NCI-H2171 (cell line): ENCODE data around the gene TUSC2.

Source experiments
- DNase-seq: peaks from one replicate; lab custom pipeline; 2025; lab: John Stamatoyannopoulos, UW

The TUSC2 gene, protein sequence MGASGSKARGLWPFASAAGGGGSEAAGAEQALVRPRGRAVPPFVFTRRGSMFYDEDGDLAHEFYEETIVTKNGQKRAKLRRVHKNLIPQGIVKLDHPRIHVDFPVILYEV

GRCh38 chr3:50327943-50328691, at the start of gene TUSC2:
TUSC2 (minus strand) TSS chr3:50328223; CDS start chr3:50328099, 124 bp downstream.
- DNase-seq, result peak; percentile 87

DNA sequence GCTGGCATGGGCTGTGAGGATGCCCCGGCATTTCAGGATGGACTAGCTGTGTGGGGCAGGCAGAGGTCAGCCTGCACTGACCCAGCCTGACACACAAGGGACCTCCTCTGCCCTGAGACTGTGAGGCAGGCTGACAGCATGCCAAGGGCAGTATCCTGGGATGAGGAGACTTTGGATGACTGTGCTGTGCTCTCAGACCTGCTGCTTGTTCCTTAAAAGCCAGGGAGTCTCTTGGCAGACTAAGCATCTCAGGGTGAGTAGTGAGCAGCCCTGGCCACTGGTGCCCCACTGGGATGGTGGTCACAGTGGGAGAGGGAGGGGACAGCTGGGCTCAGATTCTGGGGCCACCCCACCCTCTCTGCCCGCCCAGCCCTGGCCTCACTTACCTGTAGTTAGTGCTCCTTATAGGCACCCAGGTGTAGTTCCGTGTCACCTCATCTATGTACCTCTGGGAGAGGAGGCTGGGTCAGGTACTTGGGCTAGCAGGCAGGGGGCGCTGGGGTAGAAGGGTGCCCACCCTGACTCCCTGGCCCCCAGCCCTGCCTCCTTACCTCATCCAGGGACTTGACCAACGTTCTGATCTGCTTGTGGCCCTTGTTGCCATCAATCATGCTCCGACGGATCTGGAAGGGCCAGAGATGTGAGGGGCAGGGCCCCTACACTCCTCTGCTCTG, 47.4 kb upstream of the TUSC2 start:
- no peak for DNase-seq

DNA sequence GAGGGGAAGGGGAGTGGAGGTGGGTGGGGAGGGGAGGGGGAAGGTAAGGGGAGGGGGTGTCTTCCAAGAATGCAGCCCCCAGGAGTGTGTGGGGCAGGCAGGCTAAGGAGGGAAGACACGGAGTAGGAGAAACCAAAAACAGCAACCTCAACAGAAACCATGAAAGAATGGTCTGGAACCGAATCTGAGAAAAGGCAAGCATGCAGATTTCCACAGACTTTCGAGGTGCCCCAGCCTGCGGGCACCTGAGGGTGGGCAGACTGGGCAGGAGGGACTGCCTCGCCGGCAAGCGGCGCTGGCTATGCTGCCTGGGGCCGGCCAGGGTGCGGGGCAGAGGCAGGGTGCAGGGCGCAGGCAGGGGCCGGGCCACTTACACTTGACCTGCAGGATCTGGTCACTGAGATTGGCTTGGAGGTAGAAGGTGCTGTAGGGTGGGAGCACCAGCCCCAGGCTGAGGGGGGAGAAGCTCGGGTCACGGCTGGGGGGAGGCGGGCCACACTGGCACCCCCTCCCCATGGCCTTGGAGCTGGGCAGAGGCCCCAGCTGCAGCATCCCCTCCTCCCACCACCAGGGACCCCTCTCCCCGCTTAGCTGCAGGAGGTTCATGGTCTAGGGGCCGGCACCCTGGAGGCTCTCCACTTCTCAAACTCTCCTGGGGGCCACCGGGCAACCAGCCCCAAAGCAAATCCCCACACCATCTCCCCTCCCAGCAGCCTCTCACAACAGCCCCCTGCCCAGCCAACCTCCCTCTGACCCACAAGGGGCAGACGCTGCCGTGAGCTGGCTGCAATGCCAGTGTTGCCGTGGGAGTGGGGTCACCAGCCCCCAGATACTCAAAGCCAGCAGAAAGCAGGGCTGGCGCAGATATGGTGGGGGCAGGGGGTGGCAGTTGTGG, 46.6 kb upstream of the TUSC2 start:
- DNase-seq, result no peak

- DNase-seq, result no peak
Measured at GRCh38 chr3:50373146-50374051, 45.4 kb upstream of the TUSC2 start.

DNA sequence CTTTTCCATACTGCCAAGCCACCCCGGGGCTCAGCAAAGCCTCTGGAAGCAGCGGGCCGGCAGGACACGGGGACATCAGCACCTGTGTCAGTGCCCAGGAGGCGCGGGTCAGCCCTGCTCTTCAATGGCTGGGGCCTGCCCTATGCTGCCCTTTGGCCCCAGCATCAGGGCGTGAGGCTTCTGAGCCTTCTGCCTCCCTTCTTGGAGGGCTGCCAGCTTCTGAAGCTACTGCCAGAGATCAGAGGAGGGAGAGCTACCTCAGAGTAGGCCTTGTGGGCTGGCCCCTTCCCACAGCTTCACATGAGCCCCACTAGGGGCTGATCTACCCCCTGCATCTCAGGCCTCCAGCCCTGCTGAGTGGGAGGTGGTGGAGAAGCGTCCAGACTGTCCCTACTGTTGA, 44.3 kb upstream of the TUSC2 start:
- DNase-seq, result no peak

DNA sequence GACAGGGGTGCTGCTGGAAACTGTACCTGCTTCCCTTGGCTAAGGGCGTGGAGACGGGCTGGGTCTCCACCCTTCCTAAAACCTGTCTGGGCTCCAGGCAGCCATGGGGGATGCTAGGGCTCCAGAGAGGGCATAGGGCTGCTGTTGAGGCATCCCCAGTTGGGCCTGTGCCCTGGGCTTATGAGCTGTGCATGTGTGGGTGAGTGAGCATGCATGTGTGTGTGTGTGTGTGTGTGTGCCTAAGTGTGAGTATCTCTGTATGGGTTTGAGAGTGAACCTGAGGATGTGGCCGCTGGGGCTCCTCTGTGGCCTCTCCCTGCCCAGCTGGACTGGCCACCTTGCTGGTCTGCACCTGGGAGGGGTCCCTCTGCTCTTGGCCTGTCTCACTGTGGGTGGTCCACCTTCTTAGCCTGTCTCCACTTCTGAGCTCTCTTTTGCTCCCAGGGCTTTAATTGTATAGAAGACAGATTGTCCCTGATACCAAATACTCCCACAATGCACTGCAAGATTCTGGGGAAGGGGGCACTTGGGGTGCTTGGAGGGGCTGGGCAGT, 43.2 kb upstream of the TUSC2 start:
- DNase-seq, result no peak

DNA sequence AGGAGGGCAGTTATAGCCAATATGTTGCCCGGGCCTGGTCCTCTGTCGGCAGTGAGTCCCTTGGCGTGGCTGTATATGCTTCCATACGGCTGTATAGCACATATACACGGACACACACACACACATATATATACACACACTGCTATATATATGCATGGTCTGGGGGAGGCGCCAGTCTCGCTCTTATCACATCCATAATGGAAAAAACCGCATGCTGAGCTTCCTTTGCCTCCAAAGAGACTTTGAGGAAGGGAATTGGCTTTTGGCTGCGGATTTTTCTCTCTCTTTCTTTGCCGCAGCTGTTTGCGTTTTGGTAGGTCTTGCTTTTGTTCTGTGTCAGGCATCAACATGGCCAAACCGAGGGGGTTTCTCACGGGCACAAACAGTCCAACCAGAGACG, 42.6 kb upstream of the TUSC2 start:
- no peak for DNase-seq

DNA sequence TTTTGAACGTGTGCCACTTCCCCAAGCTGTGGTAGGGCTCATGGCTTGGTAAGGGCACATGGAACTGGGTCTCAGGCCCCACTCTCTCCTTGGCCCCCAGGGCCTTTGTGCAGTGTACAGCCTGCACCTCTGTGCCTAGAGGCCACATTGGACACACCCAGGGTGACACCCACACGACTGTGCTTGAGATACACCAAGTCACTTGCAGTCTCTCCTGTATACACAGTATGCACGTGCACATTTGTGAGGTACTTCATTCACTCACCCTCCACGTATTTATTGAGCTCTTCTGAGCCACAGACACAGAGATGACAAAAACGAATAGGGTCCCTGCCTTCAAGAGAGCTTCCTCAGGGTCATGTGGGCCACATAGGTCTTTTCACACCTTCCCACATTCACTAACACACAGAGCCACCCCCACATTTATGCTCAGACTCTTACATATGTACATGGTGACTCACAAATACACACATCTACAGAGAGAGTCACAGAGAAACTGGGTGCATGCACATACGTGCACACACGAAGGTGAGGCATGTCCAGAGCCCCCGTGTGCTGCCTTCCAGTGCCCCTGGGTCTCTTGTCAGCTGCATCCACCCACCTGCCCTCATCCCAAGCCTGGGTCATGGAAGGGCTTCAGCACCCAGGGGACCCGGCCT, 41.1 kb upstream of the TUSC2 start:
- DNase-seq, result no peak

GRCh38 chr3:50365842-50366220, 37.8 kb upstream of the TUSC2 start:
- DNase-seq, result no peak

DNA sequence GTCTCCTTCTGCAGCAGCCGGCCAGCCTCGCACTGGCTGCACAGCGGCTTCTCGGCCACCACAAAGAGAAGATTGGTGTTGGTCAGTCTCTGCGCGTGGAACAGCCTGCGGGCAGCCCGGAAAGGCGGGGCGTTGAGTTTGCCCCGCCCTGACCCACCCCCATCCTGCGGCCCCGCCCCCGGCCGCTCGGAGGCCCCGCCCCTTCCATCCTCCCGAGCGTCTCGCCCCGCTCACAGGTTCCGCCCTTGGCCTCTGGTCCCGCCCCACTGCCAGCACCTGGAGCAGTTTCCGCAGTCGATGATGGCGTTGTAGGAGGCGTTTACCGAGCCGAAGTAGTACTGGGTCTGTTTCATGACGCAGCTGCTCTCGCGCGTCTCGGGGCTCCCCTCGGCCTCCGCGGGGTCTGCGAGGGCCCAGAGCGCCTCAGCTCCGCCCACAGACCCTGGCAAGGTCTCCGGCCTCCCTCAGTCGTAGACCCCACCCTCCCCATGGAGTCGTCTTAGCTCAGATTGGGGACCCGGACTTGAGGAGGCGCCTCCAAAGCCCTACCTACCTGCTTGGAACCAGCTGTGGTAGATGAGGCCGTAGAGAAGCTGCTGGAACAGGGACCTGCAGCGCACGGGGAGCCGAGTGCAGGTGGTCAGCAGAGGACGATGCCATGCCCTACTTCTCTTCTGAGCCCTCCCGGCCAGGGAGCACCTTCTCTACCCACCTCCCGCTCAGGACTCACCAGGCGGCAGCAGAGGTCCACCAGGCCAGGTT, 37.2 kb upstream of the TUSC2 start:
- DNase-seq, result no peak

DNA sequence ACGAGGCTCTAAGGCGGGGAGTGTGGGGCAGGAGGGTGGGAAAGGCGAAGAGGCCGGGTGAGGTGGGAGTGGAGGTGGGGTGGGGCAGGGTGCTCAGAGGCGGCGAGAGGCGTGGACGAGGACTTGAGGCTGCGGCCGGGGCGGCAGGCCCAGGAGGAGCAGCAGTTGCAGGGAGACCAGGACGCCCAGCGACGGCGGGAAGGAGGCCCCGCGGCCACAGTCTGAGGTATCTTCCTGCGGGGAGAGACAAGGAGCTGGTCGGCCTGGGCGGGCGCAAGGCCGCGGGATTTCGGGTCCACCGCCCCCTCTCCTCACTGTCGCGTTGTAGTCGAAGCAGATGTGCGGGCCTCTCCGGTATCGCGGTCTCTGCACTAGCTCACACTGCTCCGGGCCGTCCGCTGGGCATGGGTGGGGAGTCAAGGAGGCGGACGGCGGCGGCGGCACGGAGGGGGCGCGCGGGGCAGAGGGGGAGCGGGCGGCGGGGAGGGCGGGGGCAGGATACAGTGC, 36.6 kb upstream of the TUSC2 start:
- no peak for DNase-seq

DNA sequence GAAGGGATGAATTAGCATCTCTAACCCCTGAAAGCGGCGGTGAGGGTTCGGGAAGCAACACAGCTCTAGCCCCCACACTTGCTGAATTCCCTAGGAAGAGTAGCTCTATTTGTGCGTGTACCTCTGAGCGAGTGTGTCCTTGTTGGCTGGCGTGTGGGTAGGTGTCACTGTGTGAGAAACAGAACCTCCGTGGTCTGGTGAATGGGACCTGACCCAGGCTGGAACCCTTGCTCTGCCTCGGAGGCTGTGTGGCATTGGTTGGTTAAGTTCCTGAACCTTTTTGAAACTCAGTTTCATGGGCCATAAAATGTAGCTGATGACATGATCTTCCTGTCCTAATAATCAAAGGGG, 31.7 kb upstream of the TUSC2 start:
- DNase-seq, result no peak

DNA sequence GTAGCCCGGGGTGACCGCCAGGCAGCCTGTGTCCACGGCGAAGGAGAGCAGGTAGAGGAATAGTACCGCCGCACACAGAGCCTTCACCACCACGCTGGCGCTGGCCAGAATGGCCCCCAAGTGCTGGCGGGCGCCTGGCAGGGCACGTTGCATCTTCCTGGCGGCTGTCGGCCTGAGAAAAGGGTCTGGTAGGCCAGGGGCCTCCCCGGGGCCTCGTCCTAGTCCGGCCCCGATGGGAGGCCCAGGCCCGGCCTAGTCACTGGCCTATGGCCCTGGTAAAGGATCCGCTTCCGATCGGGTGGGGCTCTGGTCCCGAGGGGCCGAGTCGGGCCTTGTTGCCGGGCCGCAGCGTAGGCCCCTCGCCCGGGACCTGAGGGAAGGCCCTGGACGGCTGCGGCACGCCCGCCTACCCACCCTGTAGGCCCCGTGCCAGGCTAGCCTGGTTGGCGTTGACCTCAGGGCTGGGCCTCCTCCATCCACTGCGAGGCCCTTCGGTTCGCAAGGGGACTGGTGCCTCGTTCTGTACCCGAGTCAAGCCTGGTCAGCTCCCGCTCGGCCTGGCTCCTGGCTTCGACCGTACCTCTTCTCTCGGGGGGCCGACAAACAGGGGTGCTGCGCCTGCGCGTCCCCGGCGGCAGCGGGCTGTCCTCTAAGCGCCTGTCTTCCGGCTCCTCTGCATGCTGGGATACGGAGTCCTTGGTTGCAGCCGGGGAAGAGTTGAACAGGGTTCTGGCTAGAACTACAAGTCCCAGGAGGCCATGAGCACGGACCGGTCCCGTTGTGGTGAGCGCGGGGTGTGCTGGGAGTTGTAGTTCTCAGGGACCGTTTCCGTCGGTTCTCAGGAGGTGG, 31.1 kb upstream of the TUSC2 start, which contains the start of gene TMEM115:
Gene TMEM115, minus strand, starts transcription at position 611 of the 849 bp plus-strand sequence. Its CDS starts 458 bp downstream, at position 153.
- peak; percentile 90 for DNase-seq

- no peak for DNase-seq
Measured at GRCh38 chr3:50358355-50358910, 30.4 kb upstream of the TUSC2 start.

- DNase-seq, result no peak
Measured at GRCh38 chr3:50357481-50357880, 29.5 kb upstream of the TUSC2 start.

DNA sequence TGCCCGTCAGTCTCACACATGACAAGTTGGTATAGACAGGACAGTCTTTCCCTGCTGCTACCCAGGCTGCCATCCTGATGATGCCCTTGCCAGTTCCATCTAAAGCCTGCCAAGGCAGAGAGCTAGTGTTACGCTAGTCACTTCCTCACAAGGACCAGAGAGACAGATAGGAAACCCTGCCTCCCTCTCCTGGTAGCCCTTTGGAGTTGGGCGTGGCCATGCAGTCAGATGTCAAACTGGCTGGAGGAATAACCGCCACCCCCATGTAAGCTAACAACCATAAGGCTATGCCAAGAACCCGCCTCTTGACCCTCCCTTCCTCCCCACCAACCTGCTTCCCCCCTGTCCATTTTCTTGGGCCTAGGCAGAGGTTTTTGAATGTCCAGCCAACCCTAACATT, 28.5 kb upstream of the TUSC2 start:
- no peak for DNase-seq

- DNase-seq, result no peak
Measured at GRCh38 chr3:50355829-50356552, 28.0 kb upstream of the TUSC2 start.

DNA sequence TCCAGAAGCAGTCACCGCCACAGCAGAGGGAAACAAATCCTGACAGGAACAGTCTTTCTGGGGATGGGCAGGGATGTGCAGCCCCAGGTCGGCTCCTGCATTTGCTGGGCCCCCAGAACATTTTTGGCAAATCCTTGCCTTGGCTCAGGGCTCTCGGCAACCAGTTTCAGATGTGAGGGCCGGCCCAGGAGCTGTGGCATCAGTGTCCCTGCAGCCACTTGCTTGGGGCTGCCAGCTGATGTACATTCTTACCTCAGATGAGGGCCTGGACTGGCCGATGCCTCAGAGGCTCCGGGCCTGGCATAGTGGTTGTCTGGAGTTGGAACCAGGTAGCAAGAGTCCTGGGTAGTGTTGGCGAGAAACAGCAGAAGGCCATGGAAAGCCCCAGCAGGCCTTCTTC, 26.8 kb upstream of the TUSC2 start:
- DNase-seq, result no peak
